ENCODE data around the gene ACVR1B. TPM values are rescaled to one million over a fixed set of nuclear protein-coding genes. Genes with fewer than 3 reads are reported as not detected.
A peak's percentile ranks its signal among the peaks of the same experiment; 100 is the strongest.

ACVR1B gene
- total RNA-seq, 1 donor from 2014 or later, result 13.8 TPM

GRCh38 chr12:52015532-52016041 lies 64.1 kb downstream of the ACVR1B start:
- no peak for TF ChIP-seq CTCF (IDR thresholded peaks at IDR 0.05; ENCODE audit: insufficient read depth, low read depth, low read length)
- TF ChIP-seq EZH2 (IDR thresholded peaks at IDR 0.05; ENCODE audit: insufficient read depth, low read length), result no peak
- Histone ChIP-seq H2AFZ (ENCODE audit: low read depth, low read length) (no peak overlapping the region), H3K27me3 (ENCODE audit: insufficient read depth, low read length) (no peaks in the 10 kb centered on the region), H3K9ac (ENCODE audit: low read length) (no peak overlapping the region), H3K4me3 (ENCODE audit: insufficient read depth, low read depth, low read length) (no peak overlapping the region), H3K36me3 (ENCODE audit: insufficient read depth, low read length) (no peaks in the 10 kb centered on the region), H3K79me2 (ENCODE audit: insufficient read depth, low read length) (no peaks in the 10 kb centered on the region), H3K4me2 (ENCODE audit: low read length) (peak overlapping the region; percentile 64), H3K4me1 (ENCODE audit: insufficient read depth, low read length) (peaks cover 9% of the 10 kb centered on the region), H3K27ac (ENCODE audit: low read depth, low read length) (no peak overlapping the region), H3K9me3 (ENCODE audit: insufficient read depth, low read depth, low read length) (no peaks in the 10 kb centered on the region), H4K20me1 (ENCODE audit: insufficient read depth, low read length) (no peaks in the 10 kb centered on the region)
- Mint-ChIP-seq H3K27ac (ENCODE audit: unreplicated experiment) (no peak overlapping the region), H3K4me1 (ENCODE audit: low read depth, unreplicated experiment) (peaks cover 26% of the 10 kb centered on the region), H3K27me3 (ENCODE audit: low read depth, unreplicated experiment) (peaks cover 19% of the 10 kb centered on the region), H3K36me3 (ENCODE audit: low read depth, unreplicated experiment) (peaks cover 14% of the 10 kb centered on the region), H3K4me3 (ENCODE audit: unreplicated experiment) (no peak overlapping the region), H3K9me3 (ENCODE audit: unreplicated experiment) (peaks cover 3% of the 10 kb centered on the region)
- DNase-seq (ENCODE audit: low read depth), result no peak
- no peak for FAIRE-seq

- no peak overlapping the region for H3K27ac Mint-ChIP-seq (ENCODE audit: unreplicated experiment)
- H3K9ac ChIP-seq (ENCODE audit: low read length), result no peak overlapping the region
- H3K36me3 ChIP-seq (ENCODE audit: insufficient read depth, low read length), result no peaks in the 10 kb centered on the region
- H3K27ac ChIP-seq (ENCODE audit: low read depth, low read length), result no peak overlapping the region
- TF ChIP-seq CTCF (IDR thresholded peaks at IDR 0.05; ENCODE audit: insufficient read depth, low read depth, low read length) (no peak), EZH2 (IDR thresholded peaks at IDR 0.05; ENCODE audit: insufficient read depth, low read length) (no peak)
- peaks cover 11% of the 10 kb centered on the region for H3K4me1 ChIP-seq (ENCODE audit: insufficient read depth, low read length)
- no peak overlapping the region for H3K4me2 ChIP-seq (ENCODE audit: low read length)
- no peaks in the 10 kb centered on the region for H3K79me2 ChIP-seq (ENCODE audit: insufficient read depth, low read length)
- H3K4me3 ChIP-seq (ENCODE audit: insufficient read depth, low read depth, low read length), result no peak overlapping the region
- no peaks in the 10 kb centered on the region for H3K27me3 ChIP-seq (ENCODE audit: insufficient read depth, low read length)
- no peaks in the 10 kb centered on the region for H3K9me3 ChIP-seq (ENCODE audit: insufficient read depth, low read depth, low read length)
- no peak overlapping the region for H3K4me3 Mint-ChIP-seq (ENCODE audit: unreplicated experiment)
- H3K9me3 Mint-ChIP-seq (ENCODE audit: unreplicated experiment), result peaks cover under 1% of the 10 kb centered on the region
- H4K20me1 ChIP-seq (ENCODE audit: insufficient read depth, low read length), result no peaks in the 10 kb centered on the region
- H2AFZ ChIP-seq (ENCODE audit: low read depth, low read length), result no peak overlapping the region
- DNase-seq (ENCODE audit: low read depth) (no peak), FAIRE-seq (no peak)
- peaks cover 19% of the 10 kb centered on the region for H3K27me3 Mint-ChIP-seq (ENCODE audit: low read depth, unreplicated experiment)
- H3K4me1 Mint-ChIP-seq (ENCODE audit: low read depth, unreplicated experiment), result peaks cover 24% of the 10 kb centered on the region
- peaks cover 7% of the 10 kb centered on the region for H3K36me3 Mint-ChIP-seq (ENCODE audit: low read depth, unreplicated experiment)
Observed at GRCh38 chr12:52018433-52019112, 67.1 kb downstream of the ACVR1B start.

Measured in astrocyte (in vitro differentiated cells and primary cell).